Measurements from ENCODE around the gene DAGLA.

DNA sequence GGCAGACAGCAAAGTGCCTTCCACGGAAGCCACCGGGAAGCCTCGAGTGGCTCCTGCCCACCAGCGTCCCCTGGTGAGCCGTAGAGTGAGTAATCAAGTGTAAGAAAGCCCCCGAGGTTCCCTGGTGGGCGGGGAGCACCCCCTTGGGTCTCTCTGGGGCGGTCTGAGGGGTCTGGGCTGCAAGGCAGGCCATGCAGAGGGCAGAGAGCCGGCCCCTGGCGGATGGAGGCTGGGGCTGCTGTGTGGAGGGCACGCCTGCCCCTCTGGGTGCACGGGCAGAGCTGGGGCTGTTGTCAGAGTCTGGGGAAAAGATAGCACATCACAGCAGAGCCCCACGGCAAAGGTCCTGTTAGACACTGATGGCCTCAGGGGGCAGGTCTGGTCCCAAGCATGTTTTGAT is 46.6 kb downstream of the DAGLA start:
- TF ChIP-seq, protein P1, sequence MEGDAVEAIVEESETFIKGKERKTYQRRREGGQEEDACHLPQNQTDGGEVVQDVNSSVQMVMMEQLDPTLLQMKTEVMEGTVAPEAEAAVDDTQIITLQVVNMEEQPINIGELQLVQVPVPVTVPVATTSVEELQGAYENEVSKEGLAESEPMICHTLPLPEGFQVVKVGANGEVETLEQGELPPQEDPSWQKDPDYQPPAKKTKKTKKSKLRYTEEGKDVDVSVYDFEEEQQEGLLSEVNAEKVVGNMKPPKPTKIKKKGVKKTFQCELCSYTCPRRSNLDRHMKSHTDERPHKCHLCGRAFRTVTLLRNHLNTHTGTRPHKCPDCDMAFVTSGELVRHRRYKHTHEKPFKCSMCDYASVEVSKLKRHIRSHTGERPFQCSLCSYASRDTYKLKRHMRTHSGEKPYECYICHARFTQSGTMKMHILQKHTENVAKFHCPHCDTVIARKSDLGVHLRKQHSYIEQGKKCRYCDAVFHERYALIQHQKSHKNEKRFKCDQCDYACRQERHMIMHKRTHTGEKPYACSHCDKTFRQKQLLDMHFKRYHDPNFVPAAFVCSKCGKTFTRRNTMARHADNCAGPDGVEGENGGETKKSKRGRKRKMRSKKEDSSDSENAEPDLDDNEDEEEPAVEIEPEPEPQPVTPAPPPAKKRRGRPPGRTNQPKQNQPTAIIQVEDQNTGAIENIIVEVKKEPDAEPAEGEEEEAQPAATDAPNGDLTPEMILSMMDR (conservative IDR thresholded peaks at IDR 0.05; ENCODE audit: low read depth, low read length), result no peak
- no peak for TF ChIP-seq EZH2 (IDR thresholded peaks at IDR 0.05; ENCODE audit: borderline replicate concordance, low read depth, low read length, poor library complexity, severe bottlenecking)
